Spleen (tissue), 13 donors: ENCODE measurements around the gene TIFAB. TPM values are rescaled to one million over a fixed set of nuclear protein-coding genes. Genes with fewer than 3 reads are reported as not detected.
"Not testable (repeated sequence)": the region's sequence is repeated elsewhere in the genome, so short reads cannot be mapped to it uniquely, and the experiment has no call there.

Experiments
- DNase-seq: peaks from one replicate; pipeline ENCODE4 v3.0.0-alpha.2; 2020
- H3K27ac ChIP-seq, 8 donors: fragments of 200-600 bp; sonication (generic) in 7 of 8; 1 replicate in 4 of 8; 2 replicates in 4 of 8; pipeline versions ENCODE4 v1.5.0 to v1.8.0; 2016 to 2021; ENCODE audit warnings: inconsistent platforms in 4 of 8, mild to moderate bottlenecking in 4 of 8, moderate library complexity in 1 of 8
- H3K27me3 ChIP-seq, 7 donors: fragments of 200-600 bp; sonication (generic) in 6 of 7; replicated peaks in 1 of 7; 1 replicate in 4 of 7; 2 replicates in 3 of 7; pipeline versions ENCODE4 v1.5.0 to v1.8.0; 2016 to 2021; ENCODE audit warnings: inconsistent platforms in 3 of 7, mild to moderate bottlenecking in 1 of 7
- H3K36me3 ChIP-seq, 6 donors: fragments of 200-600 bp; sonication (generic) in 5 of 6; 1 replicate in 4 of 6; 2 replicates in 2 of 6; pipeline versions ENCODE4 v1.5.0 to v1.8.0; 2016 to 2021; ENCODE audit warnings: inconsistent platforms in 2 of 6
- H3K4me1 ChIP-seq, 6 donors: fragments of 200-600 bp; sonication (generic) in 5 of 6; 1 replicate in 3 of 6; 2 replicates in 3 of 6; pipeline versions ENCODE4 v1.5.0 to v1.8.0; 2016 to 2021; ENCODE audit warnings: inconsistent platforms in 3 of 6
- H3K4me3 ChIP-seq, 8 donors: fragments of 200-600 bp; sonication (generic) in 7 of 8; 1 replicate in 4 of 8; 2 replicates in 4 of 8; pipeline versions ENCODE4 v1.5.0 to v1.8.0; 2016 to 2021; ENCODE audit warnings: inconsistent platforms in 4 of 8, mild to moderate bottlenecking in 4 of 8, moderate library complexity in 2 of 8
- H3K9me3 ChIP-seq, 8 donors: fragments of 200-600 bp; sonication (generic) in 7 of 8; 1 replicate in 4 of 8; 2 replicates in 4 of 8; pipeline versions ENCODE4 v1.5.0 to v1.8.0; 2016 to 2021; ENCODE audit warnings: inconsistent platforms in 4 of 8
- CTCF ChIP-seq, 11 experiments: fragments of 200-600 bp in 7 of 11; fragments of 450-650 bp in 4 of 11; sonication (generic) in 4 of 11; IDR thresholded peaks in 8 of 11; conservative IDR thresholded peaks in 3 of 11; 1 replicate in 7 of 11; 2 replicates in 4 of 11; pipeline versions ENCODE4 v1.4.0 to v1.8.0; 2016 to 2021; ENCODE audit warnings: antibody characterized with exemption in 11 of 11, inconsistent platforms in 4 of 11, mild to moderate bottlenecking in 1 of 11
- POLR2A ChIP-seq, 3 donors: fragments of 450-650 bp; IDR thresholded peaks; one replicate each; pipeline ENCODE4 v1.5.1; 2017; ENCODE audit warnings: antibody characterized with exemption in 3 of 3, mild to moderate bottlenecking in 1 of 3
- POLR2AphosphoS5 ChIP-seq, 3 donors: sonication (generic); formaldehyde crosslinking; IDR thresholded peaks; one replicate each; pipeline ENCODE4 v1.5.1; 2017; ENCODE audit warnings: antibody characterized with exemption in 3 of 3
- WGBS, 5 donors: extraction: QIAGEN DNeasy Blood & Tissue Kit in 3 of 5; methylation state at CpG; one replicate each; pipeline versions ENCODE4 v1.1.5 to v1.1.7; 2013 to 2018; 5-methylcytosine and 5-hydroxymethylcytosine counted together
- intact Hi-C: fragments of 100-400 bp; cut with DNase I; formaldehyde crosslinking; loops from one replicate; pipeline ENCODE4 v1.15.0; 2023; ENCODE audit warnings: low total_unique reads
- long read RNA-seq, 2 donors: transcript quantifications; one replicate each; lab custom pipeline, GENCODE V29; 2026
- polyA plus RNA-seq, 3 donors: library from polyadenylated mRNA; stranded (reverse); fragments of 200-250 nt; gene quantifications; one replicate each; pipeline ENCODE4 v1.2.1, GENCODE V29; 2013
- total RNA-seq, 7 donors: library from RNA; depleted of rRNA in 3 of 7; stranded (reverse); fragments of >200 nt in 3 of 7; fragmentation: NEBNext Ultra II Directional in 4 of 7; extraction: Animal tissue kit (Norgen Biotek cat#: 25700) in 4 of 7; gene quantifications; one replicate each; pipeline versions ENCODE4 v1.1.0 to v1.2.1, GENCODE V29; 2016 to 2021
- donor health status: healthy with polysubstance abuse.
- donor health status: DM: no; HTN: no; CAD: no; lungs with moderate emphysema.
- donor health status: DM: no; HTN: no; CAD: no.
- donor health status: Bipolar disorder and iron deficiency.
- donor health status: healthy.
- donor health status: DM: no; HTN: no; CAD: no.
- donor health status: DM: yes; HTN: yes; CAD: no.

Gene TIFAB
- total RNA-seq (1 to 10 TPM in 4 of 7 donors, under 1 TPM in 3; 0.37 to 4.0 (median 1.8) TPM), polyA plus RNA-seq (1 to 10 TPM in 1 of 3 donors, under 1 TPM in 2; 0.48 to 1.4 (median 0.74) TPM)
- long read RNA-seq, donor 1 = 0 reads
- long read RNA-seq, donor 2, full-length matches to known transcripts = 1 of 1 reads
- long read RNA-seq, donor 2, partial matches to known transcripts = 0 of 1 reads
- long read RNA-seq, donor 2, other reads (novel, unspliced or antisense) = 0 of 1 reads

GRCh38 chr5:135452321-135453030, at the start of gene TIFAB:
Gene TIFAB, minus strand, starts transcription at chr5:135452351. Its CDS starts 2,412 bp downstream, at chr5:135449939.
- WGBS, 5 donors = 73 to 85% (median 79%) methylated on average over 10 of the region's 10 CpGs
- Histone ChIP-seq H3K27ac (no peak within 1 kb of the TSS), H3K27me3 (peaks cover 0 to 13% (median 0%) of the 10 kb centered on the region in 7 donors), H3K9me3 (no peaks in the 10 kb centered on the region), H3K36me3 (no peaks in the 10 kb centered on the region), H3K4me1 (peaks cover 0 to 19% (median 5%) of the 10 kb centered on the region in 6 donors), H3K4me3 (no peak within 1 kb of the TSS)
- TF ChIP-seq POLR2AphosphoS5 (IDR thresholded peaks at IDR 0.05) (no peak), CTCF (IDR thresholded peaks at IDR 0.05 in 8 of 11, conservative IDR thresholded peaks at IDR 0.05 in 3 of 11) (no peak), POLR2A (IDR thresholded peaks at IDR 0.05) (no peak)
- intact Hi-C loops = no loop called here
- DNase-seq = peak; percentile 53

GRCh38 chr5:135498637-135498995, 46.5 kb upstream of the TIFAB start:
- intact Hi-C loops = no loop called here
- TF ChIP-seq CTCF (IDR thresholded peaks at IDR 0.05 in 8 of 11, conservative IDR thresholded peaks at IDR 0.05 in 3 of 11) (no peak), POLR2A (IDR thresholded peaks at IDR 0.05) (no peak), POLR2AphosphoS5 (IDR thresholded peaks at IDR 0.05) (no peak)
- no peak for DNase-seq
- no peaks in the 10 kb centered on the region for H3K36me3 ChIP-seq
- H3K27me3 ChIP-seq = peaks cover 0 to 33% (median 0%) of the 10 kb centered on the region in 7 donors
- 66 to 88% (median 76%) methylated on average over 2 of the region's 2 CpGs for WGBS, 5 donors
- H3K9me3 ChIP-seq = no peaks in the 10 kb centered on the region
- H3K27ac ChIP-seq = no peak overlapping the region
- no peak overlapping the region for H3K4me3 ChIP-seq
- no peaks in the 10 kb centered on the region for H3K4me1 ChIP-seq

- H3K4me3 ChIP-seq = no peak overlapping the region
- H3K4me1 ChIP-seq = no peaks in the 10 kb centered on the region
- no peak for DNase-seq
- no peaks in the 10 kb centered on the region for H3K9me3 ChIP-seq
- H3K36me3 ChIP-seq = no peaks in the 10 kb centered on the region
- H3K27me3 ChIP-seq = peaks cover 0 to 33% (median 0%) of the 10 kb centered on the region in 7 donors
- 71 to 77% (median 75%) methylated on average over 8 of the region's 8 CpGs for WGBS, 5 donors
- intact Hi-C loops = no loop called here
- TF ChIP-seq POLR2AphosphoS5 (IDR thresholded peaks at IDR 0.05) (no peak), CTCF (IDR thresholded peaks at IDR 0.05 in 8 of 11, conservative IDR thresholded peaks at IDR 0.05 in 3 of 11) (no peak)
- no peak overlapping the region for H3K27ac ChIP-seq
Measured at GRCh38 chr5:135497971-135498636, 46.0 kb upstream of the TIFAB start.

- H3K27me3 ChIP-seq = peaks cover 0 to 57% (median 17%) of the 10 kb centered on the region in 7 donors
- intact Hi-C loops = not testable (repeated sequence)
- 69 to 76% (median 70%) methylated on average over 4 of the region's 4 CpGs for WGBS, 5 donors
Measured at GRCh38 chr5:135495531-135495930, 43.4 kb upstream of the TIFAB start.

More at GRCh38 chr5:135495531-135495930, 43.4 kb upstream of the TIFAB start:
- not testable (repeated sequence) for DNase-seq, H3K4me3 ChIP-seq, H3K9me3 ChIP-seq, H3K36me3 ChIP-seq, H3K27ac ChIP-seq
- peaks cover 0 to 13% (median 2%) of the 10 kb centered on the region in 6 donors for H3K4me1 ChIP-seq
